Measurements from ENCODE around the gene USP46.

DNA sequence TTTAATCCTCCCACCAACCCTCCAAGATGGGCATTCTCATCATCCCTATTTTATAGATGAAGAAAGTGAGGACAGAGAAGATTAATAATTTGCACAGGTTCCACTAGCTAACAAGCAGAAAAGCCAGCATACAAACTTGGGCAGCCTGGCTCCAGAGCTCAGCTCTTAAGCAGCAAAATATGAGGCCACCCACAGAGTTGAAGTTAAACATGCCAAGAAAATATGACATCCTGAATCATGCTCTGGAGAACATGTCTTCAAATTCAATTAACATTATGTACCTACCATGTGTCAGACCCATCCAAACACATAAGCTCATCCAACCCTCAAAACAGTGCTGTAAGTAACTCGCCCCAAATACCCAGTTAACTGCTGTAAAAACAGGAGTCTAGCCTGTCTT is 33.9 kb downstream of the USP46 start:
- TF ChIP-seq, protein P1, sequence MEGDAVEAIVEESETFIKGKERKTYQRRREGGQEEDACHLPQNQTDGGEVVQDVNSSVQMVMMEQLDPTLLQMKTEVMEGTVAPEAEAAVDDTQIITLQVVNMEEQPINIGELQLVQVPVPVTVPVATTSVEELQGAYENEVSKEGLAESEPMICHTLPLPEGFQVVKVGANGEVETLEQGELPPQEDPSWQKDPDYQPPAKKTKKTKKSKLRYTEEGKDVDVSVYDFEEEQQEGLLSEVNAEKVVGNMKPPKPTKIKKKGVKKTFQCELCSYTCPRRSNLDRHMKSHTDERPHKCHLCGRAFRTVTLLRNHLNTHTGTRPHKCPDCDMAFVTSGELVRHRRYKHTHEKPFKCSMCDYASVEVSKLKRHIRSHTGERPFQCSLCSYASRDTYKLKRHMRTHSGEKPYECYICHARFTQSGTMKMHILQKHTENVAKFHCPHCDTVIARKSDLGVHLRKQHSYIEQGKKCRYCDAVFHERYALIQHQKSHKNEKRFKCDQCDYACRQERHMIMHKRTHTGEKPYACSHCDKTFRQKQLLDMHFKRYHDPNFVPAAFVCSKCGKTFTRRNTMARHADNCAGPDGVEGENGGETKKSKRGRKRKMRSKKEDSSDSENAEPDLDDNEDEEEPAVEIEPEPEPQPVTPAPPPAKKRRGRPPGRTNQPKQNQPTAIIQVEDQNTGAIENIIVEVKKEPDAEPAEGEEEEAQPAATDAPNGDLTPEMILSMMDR (conservative IDR thresholded peaks at IDR 0.05), result no peak
- no peak for TF ChIP-seq ZFX (IDR thresholded peaks at IDR 0.05)
